ENCODE results near the gene URI1. TPM values are rescaled to one million over a fixed set of nuclear protein-coding genes. Genes with fewer than 3 reads are reported as not detected.

The URI1 gene
- total and polyA plus RNA-seq, 4 donors = 21.5 to 60.8 (median 32.5) TPM

DNA sequence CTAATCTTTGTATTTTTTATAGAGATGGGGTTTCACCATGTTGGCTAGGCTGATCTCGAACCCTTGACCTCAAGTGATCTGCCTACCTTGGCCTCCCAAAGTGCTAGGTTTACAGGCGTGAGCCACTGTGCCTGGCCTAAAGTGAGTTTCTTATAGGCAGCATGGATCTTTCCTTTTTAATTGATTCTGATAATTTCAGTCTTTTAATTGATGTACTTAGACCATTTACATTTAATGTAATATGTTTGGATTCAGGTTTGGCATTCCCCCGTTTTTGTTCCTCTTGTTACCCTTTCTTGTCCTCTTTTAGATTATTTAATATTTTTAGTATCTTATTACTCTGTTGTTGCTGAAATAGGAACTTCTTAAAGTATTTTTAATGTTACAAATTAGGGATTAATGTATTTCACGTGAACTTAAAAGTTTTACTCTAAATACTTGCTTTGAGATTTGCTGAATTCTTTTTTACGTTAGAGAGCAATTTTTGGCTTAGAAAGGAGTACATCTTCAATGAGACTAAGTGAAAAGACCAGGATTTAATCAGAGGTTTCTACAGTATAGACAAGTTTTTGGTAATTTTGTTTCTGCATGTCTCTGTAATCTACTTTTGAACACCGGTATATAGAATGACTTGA lies 50.3 kb downstream of the URI1 start:
- Histone ChIP-seq H3K27ac (ENCODE audit: low read depth in 1 of 2, low read length in 1 of 2) (no peak overlapping the region), H3K9ac (ENCODE audit: insufficient read depth in 1 of 2, low read length in 2 of 2) (no peak overlapping the region)
- no peak for ATAC-seq (ENCODE audit: insufficient read depth, low FRiP score)

DNA sequence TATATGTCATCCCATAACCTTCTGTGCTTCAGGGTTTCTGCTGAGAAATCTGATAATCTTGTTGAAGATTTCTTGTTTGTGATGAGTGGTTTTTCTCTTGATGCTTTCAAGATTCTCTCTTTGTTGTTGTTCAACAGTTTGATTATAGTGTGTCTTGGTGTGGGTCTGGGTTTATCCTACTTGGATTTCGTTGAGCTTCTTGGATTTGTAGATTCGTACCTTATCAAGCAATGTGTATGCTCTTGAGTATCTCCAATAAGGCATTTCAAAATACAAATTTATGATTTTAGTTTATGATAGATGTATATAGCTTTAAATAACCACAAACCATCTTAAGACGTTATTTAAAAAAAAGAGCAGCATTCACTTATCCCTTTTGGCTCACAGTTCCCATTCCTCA lies 57.5 kb downstream of the URI1 start:
- peaks cover 0 to 4% (median 0%) of the 10 kb centered on the region in 5 donors for H3K4me1 ChIP-seq (ENCODE audit: control insufficient read depth in 5 of 5, insufficient read depth in 5 of 5, low read length in 5 of 5)
- no peak overlapping the region for H3K27ac ChIP-seq (ENCODE audit: low read depth in 1 of 2, low read length in 1 of 2)
- H3K36me3 ChIP-seq (ENCODE audit: control insufficient read depth in 4 of 4, insufficient read depth in 4 of 4, low read length in 4 of 4) = peaks cover 0 to 17% (median 2%) of the 10 kb centered on the region in 4 donors
- H3K9me3 ChIP-seq (ENCODE audit: control insufficient read depth in 4 of 4, insufficient read depth in 3 of 4, low read length in 3 of 4) = peaks cover 0 to 16% (median 4%) of the 10 kb centered on the region in 4 donors
- H3K27me3 ChIP-seq (ENCODE audit: control insufficient read depth in 3 of 3, insufficient read depth in 3 of 3, low read length in 2 of 3) = no peaks in the 10 kb centered on the region
- ATAC-seq (ENCODE audit: insufficient read depth, low FRiP score) (no peak), DNase-seq (no peak)
- 91 to 93% methylated on average over 3 of the region's 3 CpGs for WGBS, 2 donors
- TF ChIP-seq, protein P1, sequence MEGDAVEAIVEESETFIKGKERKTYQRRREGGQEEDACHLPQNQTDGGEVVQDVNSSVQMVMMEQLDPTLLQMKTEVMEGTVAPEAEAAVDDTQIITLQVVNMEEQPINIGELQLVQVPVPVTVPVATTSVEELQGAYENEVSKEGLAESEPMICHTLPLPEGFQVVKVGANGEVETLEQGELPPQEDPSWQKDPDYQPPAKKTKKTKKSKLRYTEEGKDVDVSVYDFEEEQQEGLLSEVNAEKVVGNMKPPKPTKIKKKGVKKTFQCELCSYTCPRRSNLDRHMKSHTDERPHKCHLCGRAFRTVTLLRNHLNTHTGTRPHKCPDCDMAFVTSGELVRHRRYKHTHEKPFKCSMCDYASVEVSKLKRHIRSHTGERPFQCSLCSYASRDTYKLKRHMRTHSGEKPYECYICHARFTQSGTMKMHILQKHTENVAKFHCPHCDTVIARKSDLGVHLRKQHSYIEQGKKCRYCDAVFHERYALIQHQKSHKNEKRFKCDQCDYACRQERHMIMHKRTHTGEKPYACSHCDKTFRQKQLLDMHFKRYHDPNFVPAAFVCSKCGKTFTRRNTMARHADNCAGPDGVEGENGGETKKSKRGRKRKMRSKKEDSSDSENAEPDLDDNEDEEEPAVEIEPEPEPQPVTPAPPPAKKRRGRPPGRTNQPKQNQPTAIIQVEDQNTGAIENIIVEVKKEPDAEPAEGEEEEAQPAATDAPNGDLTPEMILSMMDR (IDR thresholded peaks at IDR 0.05; ENCODE audit: control extremely low read depth, extremely low read depth) = no peak
- no peak overlapping the region for H3K4me3 ChIP-seq
- no peak overlapping the region for H3K9ac ChIP-seq (ENCODE audit: insufficient read depth in 1 of 2, low read length in 2 of 2)

More for the DNA sequence above, 50.3 kb downstream of the URI1 start:
- no peak overlapping the region for H3K4me3 ChIP-seq
- H3K9me3 ChIP-seq (ENCODE audit: control insufficient read depth in 4 of 4, insufficient read depth in 3 of 4, low read length in 3 of 4) = peaks cover 0 to 17% (median 5%) of the 10 kb centered on the region in 4 donors
- peaks cover 0 to 12% (median 2%) of the 10 kb centered on the region in 4 donors for H3K36me3 ChIP-seq (ENCODE audit: control insufficient read depth in 4 of 4, insufficient read depth in 4 of 4, low read length in 4 of 4)
- peaks cover 0 to 3% (median 0%) of the 10 kb centered on the region in 5 donors for H3K4me1 ChIP-seq (ENCODE audit: control insufficient read depth in 5 of 5, insufficient read depth in 5 of 5, low read length in 5 of 5)
- no peak for DNase-seq
- WGBS, 2 donors = 96 to 98% methylated on average over 6 of the region's 6 CpGs
- H3K27me3 ChIP-seq (ENCODE audit: control insufficient read depth in 3 of 3, insufficient read depth in 3 of 3, low read length in 2 of 3) = no peaks in the 10 kb centered on the region
- TF ChIP-seq, protein P1 (IDR thresholded peaks at IDR 0.05; ENCODE audit: control extremely low read depth, extremely low read depth) = no peak

DNA sequence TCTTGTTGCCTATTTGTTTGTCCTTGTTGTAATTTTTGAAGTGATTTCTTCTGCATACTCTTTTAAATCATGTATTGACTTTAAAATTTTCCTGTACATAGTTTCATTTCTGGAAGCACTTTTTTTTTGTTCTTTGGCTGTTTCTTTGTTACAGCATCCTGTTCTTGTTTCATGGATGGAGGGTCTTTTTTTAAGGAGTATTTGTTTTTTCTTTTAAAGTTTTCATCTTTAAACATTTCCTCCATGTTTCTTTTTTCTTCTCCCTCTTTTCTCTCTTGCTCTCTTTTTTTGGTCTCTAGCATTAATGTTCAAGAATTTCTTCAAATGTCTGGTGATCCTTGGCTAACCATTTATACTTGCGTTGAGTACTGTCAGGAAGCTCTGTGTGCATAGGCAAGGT lies 58.8 kb downstream of the URI1 start:
- H3K36me3 ChIP-seq (ENCODE audit: control insufficient read depth in 4 of 4, insufficient read depth in 4 of 4, low read length in 4 of 4) = peaks cover 0 to 17% (median 5%) of the 10 kb centered on the region in 4 donors
- DNase-seq = no peak
- peaks cover 0 to 4% (median 0%) of the 10 kb centered on the region in 5 donors for H3K4me1 ChIP-seq (ENCODE audit: control insufficient read depth in 5 of 5, insufficient read depth in 5 of 5, low read length in 5 of 5)
- H3K27ac ChIP-seq (ENCODE audit: low read depth in 1 of 2, low read length in 1 of 2) = no peak overlapping the region
- H3K9ac ChIP-seq (ENCODE audit: insufficient read depth in 1 of 2, low read length in 2 of 2) = no peak overlapping the region
- H3K9me3 ChIP-seq (ENCODE audit: control insufficient read depth in 4 of 4, insufficient read depth in 3 of 4, low read length in 3 of 4) = peaks cover 0 to 12% (median 1%) of the 10 kb centered on the region in 4 donors
- no peaks in the 10 kb centered on the region for H3K27me3 ChIP-seq (ENCODE audit: control insufficient read depth in 3 of 3, insufficient read depth in 3 of 3, low read length in 2 of 3)
- TF ChIP-seq, protein P1 (IDR thresholded peaks at IDR 0.05; ENCODE audit: control extremely low read depth, extremely low read depth) = no peak
- no peak overlapping the region for H3K4me3 ChIP-seq
- WGBS, 2 donors = 98 to 100% methylated on average over 1 of the region's 1 CpG
- ATAC-seq (ENCODE audit: insufficient read depth, low FRiP score) = no peak
